Natural killer cell (primary cell): ENCODE data around the gene AKAP7. TPM values are rescaled to one million over a fixed set of nuclear protein-coding genes. Genes with fewer than 3 reads are reported as not detected.

ENCODE experiments used
- ATAC-seq, 3 donors: fragments of 150-1000 bp in 2 of 3; fragments of 200-7000 bp in 1 of 3; cut with Tn5 transposase; 1 replicate in 1 of 3; 2 replicates in 2 of 3; pipeline ENCODE4 v1.10.0; 2021; ENCODE audit warnings: mild to moderate bottlenecking in 2 of 3, moderate library complexity in 2 of 3
- DNase-seq, 2 donors: peaks; one replicate each; pipeline versions ENCODE4 v3.0.0 to v3.0.0-alpha.2; 2013 to 2021; ENCODE audit warnings: mixed read lengths in 1 of 2
- H3K27ac ChIP-seq: one replicate; pipeline ENCODE4 v1.5.1; 2013; ENCODE audit warnings: mild to moderate bottlenecking, low read length
- H3K27me3 ChIP-seq: one replicate; pipeline ENCODE4 v1.6.1; 2013; ENCODE audit warnings: low read length; ENCODE audit not compliant: control insufficient read depth, insufficient read depth
- H3K36me3 ChIP-seq: one replicate; pipeline ENCODE4 v1.6.1; 2013; ENCODE audit warnings: low read length; ENCODE audit not compliant: control insufficient read depth, insufficient read depth
- H3K4me1 ChIP-seq: one replicate; pipeline ENCODE4 v1.6.1; 2013; ENCODE audit warnings: low read length; ENCODE audit not compliant: control insufficient read depth, insufficient read depth
- H3K4me3 ChIP-seq: one replicate; pipeline ENCODE4 v1.5.1; 2013; ENCODE audit warnings: low read length
- H3K9me3 ChIP-seq: one replicate; pipeline ENCODE4 v1.6.1; 2013; ENCODE audit warnings: low read length; ENCODE audit not compliant: control insufficient read depth, insufficient read depth
- H3K27ac Mint-ChIP-seq, 2 donors: one replicate each; pipeline ENCODE4 v1.8.0; 2022; ENCODE audit warnings: mild to moderate bottlenecking in 2 of 2, mixed read lengths in 2 of 2, moderate library complexity in 1 of 2
- H3K27me3 Mint-ChIP-seq, 2 donors: one replicate each; pipeline ENCODE4 v1.8.0; 2022; ENCODE audit warnings: low read depth in 2 of 2, mixed read lengths in 2 of 2
- H3K36me3 Mint-ChIP-seq: one replicate; pipeline ENCODE4 v1.8.0; 2022; ENCODE audit warnings: mixed read lengths
- H3K4me1 Mint-ChIP-seq, 2 donors: one replicate each; pipeline ENCODE4 v1.8.0; 2022; ENCODE audit warnings: mixed read lengths in 2 of 2
- H3K4me3 Mint-ChIP-seq: one replicate; pipeline ENCODE4 v1.8.0; 2022; ENCODE audit warnings: mild to moderate bottlenecking, moderate library complexity, mixed read lengths
- H3K9me3 Mint-ChIP-seq, 2 donors: one replicate each; pipeline ENCODE4 v1.8.0; 2022; ENCODE audit warnings: mixed read lengths in 2 of 2
- CTCF ChIP-seq: fragments of 200-600 bp; IDR thresholded peaks from one replicate; pipeline ENCODE4 v1.8.0; 2022; ENCODE audit warnings: antibody characterized with exemption
- WGBS: methylation state at CpG from one replicate; pipeline ENCODE4 v1.1.7; 2013; ENCODE audit warnings: missing lambda C conversion rate; ENCODE audit not compliant: insufficient coverage; 5-methylcytosine and 5-hydroxymethylcytosine counted together
- intact Hi-C: fragments of 100-400 bp; cut with micrococcal nuclease; formaldehyde crosslinking; loops from one replicate; pipeline ENCODE4 v1.14.2; 2022
- total RNA-seq, 4 donors: library from RNA; stranded (reverse); fragments of 120-200 nt in 1 of 4; gene quantifications; one replicate each; pipeline versions ENCODE4 v1.2.3 to v1.2.4, GENCODE V29; 2013 to 2022

Gene AKAP7
- total RNA-seq, 3 donors from 2014 or later (not counting 1 experiment from before 2014, with no cell fraction given), result 13.5 to 21.0 (median 14.7) TPM

- ATAC-seq (no peak), DNase-seq (no peak)
- Mint-ChIP-seq H3K4me3 (no peak overlapping the region), H3K27ac (no peak overlapping the region), H3K27me3 (no peaks in the 10 kb centered on the region), H3K36me3 (no peaks in the 10 kb centered on the region), H3K9me3 (no peaks in the 10 kb centered on the region), H3K4me1 (no peaks in the 10 kb centered on the region)
- Histone ChIP-seq H3K4me3 (no peak overlapping the region), H3K9me3 (no peaks in the 10 kb centered on the region), H3K27ac (no peak overlapping the region), H3K4me1 (no peaks in the 10 kb centered on the region), H3K36me3 (no peaks in the 10 kb centered on the region), H3K27me3 (no peaks in the 10 kb centered on the region)
- intact Hi-C loops, result no loop called here
- no peak for TF ChIP-seq CTCF
- 64% methylated on average over 1 of the region's 2 CpGs for WGBS
Observed at GRCh38 chr6:131156411-131156810, 21.1 kb downstream of the AKAP7 start.

GRCh38 chr6:131159578-131159977, 24.3 kb downstream of the AKAP7 start:
- H3K36me3 Mint-ChIP-seq, result no peaks in the 10 kb centered on the region
- Histone ChIP-seq H3K4me3 (no peak overlapping the region), H3K9me3 (no peaks in the 10 kb centered on the region), H3K27me3 (no peaks in the 10 kb centered on the region), H3K27ac (no peak overlapping the region), H3K36me3 (peaks cover 2% of the 10 kb centered on the region), H3K4me1 (no peaks in the 10 kb centered on the region)
- no peaks in the 10 kb centered on the region for H3K27me3 Mint-ChIP-seq
- no peak for TF ChIP-seq CTCF
- WGBS, result 88% methylated on average over 1 of the region's 2 CpGs
- ATAC-seq, result no peak
- H3K9me3 Mint-ChIP-seq, result no peaks in the 10 kb centered on the region
- no peaks in the 10 kb centered on the region for H3K4me1 Mint-ChIP-seq
- H3K27ac Mint-ChIP-seq, result no peak overlapping the region
- intact Hi-C loops, result no loop called here
- DNase-seq, result no peak
- no peak overlapping the region for H3K4me3 Mint-ChIP-seq

GRCh38 chr6:131160254-131160758, 25.0 kb downstream of the AKAP7 start:
- no peak for TF ChIP-seq CTCF
- no peak overlapping the region for H3K4me3 ChIP-seq
- H3K27ac ChIP-seq, result no peak overlapping the region
- H3K4me1 Mint-ChIP-seq, result no peaks in the 10 kb centered on the region
- no peaks in the 10 kb centered on the region for H3K27me3 ChIP-seq
- H3K27ac Mint-ChIP-seq, result no peak overlapping the region
- no peaks in the 10 kb centered on the region for H3K4me1 ChIP-seq
- H3K36me3 ChIP-seq, result peaks cover 2% of the 10 kb centered on the region
- H3K9me3 ChIP-seq, result no peaks in the 10 kb centered on the region
- DNase-seq (no peak), ATAC-seq (no peak)
- no peaks in the 10 kb centered on the region for H3K27me3 Mint-ChIP-seq
- intact Hi-C loops, result no loop called here
- H3K4me3 Mint-ChIP-seq, result no peak overlapping the region
- no peaks in the 10 kb centered on the region for H3K36me3 Mint-ChIP-seq
- 56% methylated on average over 1 of the region's 1 CpG for WGBS
- no peaks in the 10 kb centered on the region for H3K9me3 Mint-ChIP-seq

GRCh38 chr6:131161987-131162386, 26.7 kb downstream of the AKAP7 start:
- Mint-ChIP-seq H3K4me1 (no peaks in the 10 kb centered on the region), H3K36me3 (peaks cover 11% of the 10 kb centered on the region), H3K9me3 (no peaks in the 10 kb centered on the region), H3K4me3 (no peak overlapping the region), H3K27ac (no peak overlapping the region), H3K27me3 (no peaks in the 10 kb centered on the region)
- H3K27me3 ChIP-seq, result no peaks in the 10 kb centered on the region
- H3K4me3 ChIP-seq, result no peak overlapping the region
- no peaks in the 10 kb centered on the region for H3K4me1 ChIP-seq
- DNase-seq (no peak), ATAC-seq (no peak)
- no peak overlapping the region for H3K27ac ChIP-seq
- H3K36me3 ChIP-seq, result peaks cover 2% of the 10 kb centered on the region
- intact Hi-C loops, result no loop called here
- TF ChIP-seq CTCF, result no peak
- WGBS, result 100% methylated on average over 2 of the region's 3 CpGs
- H3K9me3 ChIP-seq, result no peaks in the 10 kb centered on the region
